ENCODE measurements around the gene NFKBIL1.

Gene NFKBIL1

GRCh38 chr6:31579119-31579505 is 31.7 kb downstream of the NFKBIL1 start:
- TF ChIP-seq CTCF (IDR thresholded peaks at IDR 0.05) (no peak), ZFX (IDR thresholded peaks at IDR 0.05; ENCODE audit: borderline replicate concordance) (no peak)
- no peak overlapping the region for H3K27ac ChIP-seq

- TF ChIP-seq CTCF (IDR thresholded peaks at IDR 0.05) (no peak), ZFX (IDR thresholded peaks at IDR 0.05; ENCODE audit: borderline replicate concordance) (no peak)
These were observed 32.4 kb downstream of the NFKBIL1 start for GRCh38 chr6:31579546-31580437.

GRCh38 chr6:31580438-31580740 is 33.0 kb downstream of the NFKBIL1 start:
- TF ChIP-seq CTCF (IDR thresholded peaks at IDR 0.05): no peak
- no peak for TF ChIP-seq ZFX (IDR thresholded peaks at IDR 0.05; ENCODE audit: borderline replicate concordance)
- H3K27ac ChIP-seq: no peak overlapping the region

More at GRCh38 chr6:31579546-31580437, 32.4 kb downstream of the NFKBIL1 start:
- H3K27ac ChIP-seq: no peak overlapping the region

GRCh38 chr6:31580807-31581433 is 33.5 kb downstream of the NFKBIL1 start:
- TF ChIP-seq CTCF (IDR thresholded peaks at IDR 0.05) (peak; percentile 99), ZFX (IDR thresholded peaks at IDR 0.05; ENCODE audit: borderline replicate concordance) (no peak)
- H3K27ac ChIP-seq: no peak overlapping the region

GRCh38 chr6:31581434-31582229 is 34.2 kb downstream of the NFKBIL1 start:
- TF ChIP-seq CTCF (IDR thresholded peaks at IDR 0.05) (no peak), ZFX (IDR thresholded peaks at IDR 0.05; ENCODE audit: borderline replicate concordance) (no peak)

GRCh38 chr6:31582230-31582643 is 34.8 kb downstream of the NFKBIL1 start, which contains the start of gene LTB:
LTB (minus strand) TSS chr6:31582424; CDS start chr6:31582417, 7 bp downstream.
- H3K27ac ChIP-seq: no peak within 1 kb of the TSS
- TF ChIP-seq CTCF (IDR thresholded peaks at IDR 0.05) (no peak), ZFX (IDR thresholded peaks at IDR 0.05; ENCODE audit: borderline replicate concordance) (no peak)

More at GRCh38 chr6:31581434-31582229, 34.2 kb downstream of the NFKBIL1 start:
- no peak overlapping the region for H3K27ac ChIP-seq
